Stimulated activated CD4-positive, alpha-beta T cell treated with anti-CD3 and anti-CD28 coated beads, Interleukin-2, amount 100 ng/mL, for 24 hours (primary cell): ENCODE results near the gene NR3C1.

Experiments used
- DNase-seq, 2 donors: peaks; one replicate each; pipeline ENCODE4 v3.0.0-alpha.2; 2020

NR3C1 gene

DNA sequence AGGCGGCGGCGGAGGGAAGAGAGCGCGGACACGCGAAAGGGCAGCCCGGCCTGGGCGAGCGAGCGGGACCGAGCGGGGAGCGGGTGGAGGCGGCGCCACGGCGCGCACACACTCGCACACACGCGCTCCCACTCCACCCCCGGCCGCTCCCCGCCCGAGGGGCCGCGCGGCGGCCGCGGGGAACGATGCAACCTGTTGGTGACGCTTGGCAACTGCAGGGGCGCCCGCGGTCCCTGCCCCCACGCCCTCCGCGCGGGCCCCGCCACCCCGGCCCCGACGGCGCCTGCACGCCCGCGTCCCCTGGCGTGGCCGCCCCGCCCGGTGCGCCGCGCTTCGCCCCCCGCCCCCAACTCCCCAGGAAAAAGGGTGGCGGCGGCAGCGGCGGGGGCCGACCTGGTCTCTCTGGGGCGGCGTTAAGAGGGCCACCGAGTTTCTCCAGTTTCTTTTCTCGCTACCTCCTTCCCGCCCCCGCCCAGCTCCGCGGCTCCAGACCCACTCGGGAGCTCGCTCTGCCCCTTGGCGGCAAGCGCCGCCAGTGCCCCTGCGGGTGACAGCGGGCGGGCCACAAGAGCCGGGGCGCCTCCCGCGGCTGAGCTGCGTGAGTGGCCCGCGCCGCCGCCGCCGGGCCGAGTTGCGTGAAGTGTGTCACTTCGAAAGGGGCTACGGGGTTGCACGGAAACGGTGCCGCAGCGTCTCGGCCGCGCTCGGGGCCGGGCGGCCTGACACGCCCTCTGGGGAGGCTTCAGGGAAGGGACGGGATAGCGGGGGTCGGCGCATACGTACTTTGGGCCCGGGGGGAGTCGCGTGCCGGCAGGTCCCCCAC lies at the start of gene NR3C1:
Gene NR3C1 (minus strand): TSS at position 94 of the 823 bp plus-strand sequence. CDS start 2,847 bp downstream, outside the sequence.
- peak; percentile 83 to 84 for DNase-seq

DNA sequence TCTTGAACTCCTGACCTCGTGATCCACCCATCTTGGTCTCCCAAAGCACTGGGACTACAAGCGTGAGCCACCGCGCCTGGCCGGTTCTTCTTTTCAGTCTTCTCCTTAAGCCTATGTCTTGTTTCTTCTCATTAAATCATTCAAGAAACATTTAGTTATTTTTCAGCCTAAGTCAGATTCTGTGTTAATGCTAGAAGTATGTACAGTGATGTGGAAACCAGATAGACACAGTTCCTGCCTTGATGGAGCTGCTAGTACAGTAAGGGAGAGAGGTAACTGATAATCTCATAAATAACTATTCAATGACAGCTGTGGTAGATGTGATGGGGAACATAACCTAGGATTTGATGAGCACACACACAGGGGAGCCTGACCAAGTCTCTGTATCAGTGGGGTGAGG lies 46.3 kb upstream of the NR3C1 start:
- DNase-seq, result no peak

DNA sequence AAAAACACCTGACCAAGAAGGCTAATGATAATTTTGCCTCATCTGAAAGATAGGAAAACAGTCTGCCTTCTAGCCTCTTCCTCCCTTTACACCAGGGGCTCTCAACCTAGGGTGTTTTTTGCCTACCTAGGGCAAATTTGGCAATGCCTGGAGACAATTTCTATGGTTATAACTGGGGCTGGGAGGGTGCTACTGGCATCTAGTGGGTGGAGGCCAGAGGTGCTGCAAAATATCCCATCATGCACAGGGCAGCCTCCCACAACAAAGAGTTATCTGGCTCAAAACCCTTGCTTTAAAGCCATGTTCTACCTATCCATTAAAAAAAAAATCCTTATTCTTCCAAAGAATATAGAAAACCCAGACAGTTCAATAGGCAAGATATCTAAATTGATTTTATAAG lies 45.0 kb upstream of the NR3C1 start:
- DNase-seq, result peak in 1 of 2 donors; percentile 16

DNA sequence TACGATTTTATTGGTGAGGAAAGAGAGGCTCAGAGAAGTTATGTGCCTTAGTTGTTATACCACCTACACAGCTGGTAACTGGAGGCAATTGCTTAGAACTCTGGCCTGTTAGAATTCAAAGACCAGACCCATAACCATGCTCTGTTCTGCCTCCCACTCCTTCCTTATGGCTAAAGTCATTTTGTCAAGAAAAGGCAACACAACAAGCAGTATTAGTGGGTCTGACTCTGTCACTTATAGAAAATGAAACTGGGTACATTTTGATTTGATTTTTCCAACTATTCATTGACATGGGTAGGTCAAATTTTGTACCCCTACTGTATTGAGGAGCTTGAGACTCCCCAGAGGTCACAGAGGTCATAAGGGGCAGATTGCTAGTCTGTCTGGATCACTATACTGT lies 44.5 kb upstream of the NR3C1 start:
- no peak for DNase-seq

DNA sequence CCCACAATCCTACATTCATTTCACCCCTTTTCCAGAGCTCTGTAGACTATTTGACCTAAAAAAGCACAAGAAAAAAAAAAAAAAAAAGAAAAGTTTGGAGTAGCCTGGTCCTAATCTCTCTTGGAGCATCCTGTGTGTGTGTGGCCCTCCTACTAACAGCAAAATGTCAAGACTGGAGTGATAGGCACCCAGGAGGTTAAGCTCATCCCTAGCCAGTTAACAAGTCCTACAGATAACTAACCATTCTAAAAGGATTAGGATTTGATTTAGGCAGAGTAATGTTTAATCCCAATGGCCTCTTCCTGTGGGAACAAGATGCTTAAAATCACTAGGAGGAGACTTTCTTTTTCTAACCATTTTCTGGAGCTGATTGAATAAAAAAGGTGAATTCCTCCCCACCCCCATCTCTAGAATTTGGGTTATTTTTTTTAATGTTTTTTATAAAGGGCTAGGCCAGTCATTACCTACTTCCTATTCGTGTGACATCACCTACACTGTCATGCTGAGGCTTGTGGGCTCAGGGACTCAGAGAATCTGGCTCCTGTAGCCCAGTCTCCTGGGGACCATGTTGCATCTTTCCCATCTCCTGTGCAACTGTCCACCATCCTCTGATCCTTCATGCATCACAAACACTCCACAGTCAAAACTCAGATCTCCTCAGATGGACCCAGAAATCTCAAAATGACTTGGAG lies 43.2 kb upstream of the NR3C1 start:
- DNase-seq, result no peak

DNA sequence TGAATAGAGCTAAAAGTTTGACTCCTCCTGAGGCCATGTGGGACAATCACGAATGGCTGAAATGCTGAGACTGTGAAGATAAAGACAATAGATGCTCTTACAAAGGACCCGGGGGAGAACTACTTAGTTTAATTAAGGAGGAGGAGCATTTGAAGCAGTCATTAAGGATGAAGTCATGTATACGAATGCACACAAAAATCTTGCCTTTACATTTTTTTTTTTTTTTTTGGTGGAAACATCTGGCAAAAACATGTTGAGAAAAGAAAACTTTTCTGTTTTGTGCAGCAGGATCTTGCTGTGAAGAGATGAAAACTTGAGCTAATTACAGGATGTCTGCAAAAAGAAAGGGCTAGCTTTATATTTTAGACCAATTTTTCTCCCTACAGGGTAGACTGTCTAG lies 42.3 kb upstream of the NR3C1 start:
- DNase-seq, result no peak

DNA sequence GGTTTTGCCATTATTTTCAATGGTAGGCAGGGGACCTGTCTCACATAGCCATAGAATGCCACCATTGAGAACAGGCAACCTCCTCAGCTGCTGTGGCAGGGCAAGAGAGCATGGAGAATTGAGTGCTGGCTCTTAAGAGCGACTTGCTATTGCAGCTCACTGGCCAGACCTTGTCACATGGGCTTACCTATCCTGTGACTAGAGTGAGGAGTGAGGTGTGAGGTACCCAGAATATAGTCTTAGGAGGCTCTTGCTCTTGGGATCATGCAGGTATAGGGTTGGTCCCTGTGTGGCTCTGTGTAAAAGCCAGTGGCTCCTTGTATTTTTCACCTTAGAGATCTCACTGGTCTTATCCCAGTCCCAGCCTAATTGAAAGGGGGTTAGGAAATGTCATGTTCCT lies 39.8 kb upstream of the NR3C1 start:
- no peak for DNase-seq

DNA sequence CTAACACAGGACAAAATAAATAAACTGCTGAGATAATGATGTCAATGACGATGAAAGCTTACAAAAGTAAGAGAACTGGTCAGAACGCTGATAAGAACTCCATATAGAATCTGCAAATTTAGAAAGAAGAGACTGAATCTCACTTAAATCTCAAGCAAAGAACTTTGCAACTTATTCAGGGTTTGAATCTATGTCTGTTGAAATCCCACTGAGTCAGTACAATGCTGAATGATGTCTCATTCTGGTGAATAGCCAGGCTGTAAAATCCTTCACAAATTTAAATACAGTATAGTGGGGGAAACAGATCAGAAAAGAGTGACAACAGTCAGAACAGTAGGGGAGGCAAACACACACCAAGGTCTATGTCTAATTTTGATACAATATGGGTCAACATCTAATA lies 38.9 kb upstream of the NR3C1 start:
- no peak for DNase-seq

DNA sequence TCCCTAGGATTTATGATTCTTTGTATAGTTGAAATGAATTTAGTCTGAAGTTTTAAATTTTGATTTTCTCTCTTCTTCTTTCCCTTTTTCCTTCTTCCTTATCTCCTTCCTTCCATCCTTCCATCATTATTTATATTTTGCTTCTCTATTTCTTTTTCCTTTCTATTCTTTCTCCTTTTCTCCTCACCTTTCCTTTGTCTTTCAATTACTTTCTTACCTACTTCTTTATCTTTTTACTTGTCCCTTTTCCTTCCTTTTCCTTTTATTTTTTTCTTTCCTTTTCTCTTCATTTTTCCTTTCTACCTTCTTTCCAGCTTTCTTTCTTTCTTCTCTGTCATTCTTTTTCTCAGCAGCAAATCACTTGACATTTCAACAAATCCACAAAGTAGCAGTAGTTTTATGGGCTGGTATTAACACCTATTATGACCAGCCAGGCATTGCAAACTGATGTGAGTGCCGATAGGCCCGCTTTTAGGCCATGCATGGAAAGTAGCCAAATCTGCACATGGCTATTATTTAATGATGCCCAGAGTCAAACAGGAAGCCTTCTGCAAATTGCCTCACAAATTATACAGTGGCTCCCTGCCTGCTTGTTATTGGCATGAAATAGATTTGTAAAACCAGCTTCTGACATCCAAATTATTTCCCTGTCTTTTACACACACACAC lies 37.1 kb upstream of the NR3C1 start:
- DNase-seq, result no peak

DNA sequence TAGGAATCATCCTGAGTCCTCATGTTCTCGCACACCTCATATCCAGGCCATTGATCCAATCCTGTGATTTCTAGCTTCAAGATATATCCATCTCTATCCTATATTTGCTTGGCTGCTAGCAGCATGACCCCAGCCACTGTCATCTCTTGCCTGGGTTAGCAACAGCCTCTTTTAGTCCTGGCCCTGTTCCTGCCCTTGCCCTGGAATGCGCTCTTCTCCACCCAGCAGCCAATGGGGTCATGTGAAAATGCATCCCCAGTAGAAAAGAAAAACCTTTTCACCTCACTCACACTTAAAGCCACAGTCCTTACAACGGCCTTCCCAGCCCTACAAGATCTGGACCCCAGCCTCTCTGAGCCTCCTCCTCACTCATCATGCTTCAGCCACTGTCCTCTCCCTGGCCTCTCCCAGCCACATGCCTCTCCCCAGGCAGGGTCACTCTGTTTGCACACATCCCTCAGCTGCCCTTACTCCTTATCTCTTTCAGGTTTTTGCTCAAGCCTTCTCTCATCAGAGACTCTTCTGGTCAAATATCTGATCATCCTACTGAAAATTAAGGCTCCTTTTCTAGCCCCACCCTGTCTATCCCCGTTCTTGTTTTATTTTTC lies 34.3 kb upstream of the NR3C1 start:
- DNase-seq, result no peak

DNA sequence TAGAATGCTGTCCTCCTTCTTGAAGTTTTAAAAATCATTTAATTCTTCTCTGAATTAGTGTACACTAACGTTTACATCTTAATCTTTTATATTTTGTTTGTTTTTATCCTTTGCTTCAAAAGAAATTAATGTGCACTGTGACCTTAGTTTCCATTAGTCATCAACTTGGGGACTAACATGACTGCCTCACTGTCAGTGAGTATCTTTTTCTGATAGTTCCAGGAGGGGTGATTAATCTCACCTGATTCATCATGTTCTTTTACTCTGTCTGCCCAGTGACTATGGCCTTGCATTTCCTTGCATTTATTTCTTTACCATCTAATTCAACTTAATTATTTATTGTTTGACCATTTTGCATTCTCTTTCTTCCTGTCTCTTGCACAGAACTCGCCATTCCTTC lies 33.4 kb upstream of the NR3C1 start:
- DNase-seq, result no peak

DNA sequence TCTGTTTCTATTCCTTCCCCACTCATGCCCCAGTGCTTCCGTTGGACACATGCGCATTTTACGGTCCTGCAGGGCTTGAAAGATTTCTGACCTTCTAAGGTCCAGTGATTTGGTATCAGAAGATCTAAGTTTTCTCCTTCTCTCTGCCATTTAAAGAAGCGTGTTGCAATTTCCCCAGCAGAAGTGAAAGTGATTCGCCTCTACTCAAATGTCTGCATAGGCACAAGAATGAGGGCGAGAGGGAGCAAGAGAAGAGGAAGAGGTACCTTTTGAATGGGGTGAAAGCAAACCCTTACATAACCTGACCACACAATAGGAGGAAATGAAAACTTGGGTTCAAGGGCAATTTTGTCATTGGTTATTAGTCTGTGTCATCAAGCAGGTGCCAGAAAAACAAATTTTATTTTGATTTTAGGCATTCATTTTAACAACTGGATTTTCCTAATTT lies 31.7 kb upstream of the NR3C1 start:
- peak in 1 of 2 donors; percentile 20 for DNase-seq

DNA sequence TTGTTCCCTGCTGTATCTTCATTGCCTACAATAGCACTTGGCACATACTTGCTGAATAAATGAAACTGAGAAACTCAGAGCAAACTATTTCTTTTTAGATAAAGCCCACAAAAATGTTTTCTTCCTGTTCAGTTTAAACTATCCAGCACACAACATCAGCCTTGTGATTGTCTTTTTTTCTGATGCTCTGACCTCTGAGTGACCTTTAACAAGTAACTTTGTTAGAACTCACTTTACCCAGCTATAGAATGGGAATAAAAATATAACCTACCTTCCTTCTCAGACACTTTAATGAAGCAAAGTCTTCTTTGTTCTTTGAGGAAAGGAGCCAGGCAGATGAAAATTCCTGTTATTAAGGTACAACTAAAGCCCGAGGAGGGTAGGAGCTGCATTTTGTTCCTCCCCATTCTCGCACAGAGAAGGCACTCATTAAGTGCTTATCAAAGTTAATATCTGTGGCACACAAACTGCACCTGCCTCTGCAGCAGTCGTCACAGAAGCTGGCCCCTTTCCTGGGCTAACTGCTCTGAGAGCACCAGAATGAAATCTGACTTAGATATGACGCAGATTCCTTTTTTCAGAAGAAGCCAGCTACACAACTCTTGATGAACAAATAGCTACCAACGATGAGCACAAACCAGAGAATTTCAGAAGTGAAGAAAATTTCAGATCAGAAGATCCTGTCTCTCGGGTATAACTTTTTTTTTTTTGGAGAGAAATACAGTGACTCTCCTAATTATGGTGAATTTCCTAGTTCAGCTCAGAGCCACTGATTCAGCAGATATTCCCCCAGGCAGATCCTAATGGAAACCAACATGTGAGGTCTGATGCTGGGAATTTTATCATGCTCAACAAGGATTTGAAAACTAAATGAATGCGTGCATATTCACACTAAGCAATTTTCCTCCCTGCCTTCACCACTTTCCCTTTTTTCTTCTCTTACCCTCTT lies 31.0 kb upstream of the NR3C1 start:
- peak; percentile 44 to 56 for DNase-seq

DNA sequence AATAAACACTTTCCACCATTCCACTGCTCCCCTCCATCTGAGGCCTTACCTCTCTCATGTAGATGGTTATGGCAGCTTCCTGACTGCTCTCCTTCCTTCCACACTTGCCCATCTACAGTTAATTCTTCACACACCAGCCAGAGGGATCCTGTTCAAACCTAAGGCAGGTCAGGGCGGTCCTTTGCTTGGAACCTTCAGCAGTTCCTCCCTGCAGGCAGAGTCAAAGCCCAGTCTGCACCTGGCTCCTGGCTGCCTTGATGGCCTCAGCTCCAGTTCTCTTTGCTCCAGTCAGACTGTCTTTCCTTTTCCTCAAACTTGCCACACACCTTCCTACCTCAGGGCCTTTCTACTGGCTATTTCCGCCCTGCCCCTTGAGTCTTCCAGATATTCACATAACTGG lies 30.2 kb upstream of the NR3C1 start:
- DNase-seq, result no peak

DNA sequence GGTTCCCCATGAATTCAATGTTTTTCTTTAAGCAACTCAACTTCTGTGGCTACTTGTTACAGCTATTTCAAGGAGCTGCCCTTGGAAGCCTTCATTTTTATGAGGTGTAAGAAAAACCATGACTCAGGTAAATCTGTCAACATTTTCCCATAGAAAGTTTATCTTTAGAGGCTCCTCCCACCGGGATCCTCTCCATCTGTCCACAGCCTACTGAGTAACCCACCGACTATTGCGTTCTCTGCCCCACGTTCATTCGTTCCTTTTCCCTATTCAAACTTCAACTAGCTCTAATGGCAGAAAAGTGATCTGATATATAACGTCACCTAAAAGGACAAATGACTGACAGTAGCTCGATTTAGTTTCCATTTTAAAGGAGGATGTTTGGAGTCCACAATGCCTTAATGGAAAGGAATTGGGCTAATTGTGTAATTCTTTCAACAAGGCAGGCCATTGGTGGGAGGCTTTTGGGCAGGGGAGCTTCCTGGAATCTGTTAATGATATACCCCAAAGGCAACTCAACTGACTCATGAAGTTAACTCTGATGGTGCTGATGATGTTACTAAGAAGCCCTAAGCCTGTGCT lies 29.3 kb upstream of the NR3C1 start:
- no peak for DNase-seq

DNA sequence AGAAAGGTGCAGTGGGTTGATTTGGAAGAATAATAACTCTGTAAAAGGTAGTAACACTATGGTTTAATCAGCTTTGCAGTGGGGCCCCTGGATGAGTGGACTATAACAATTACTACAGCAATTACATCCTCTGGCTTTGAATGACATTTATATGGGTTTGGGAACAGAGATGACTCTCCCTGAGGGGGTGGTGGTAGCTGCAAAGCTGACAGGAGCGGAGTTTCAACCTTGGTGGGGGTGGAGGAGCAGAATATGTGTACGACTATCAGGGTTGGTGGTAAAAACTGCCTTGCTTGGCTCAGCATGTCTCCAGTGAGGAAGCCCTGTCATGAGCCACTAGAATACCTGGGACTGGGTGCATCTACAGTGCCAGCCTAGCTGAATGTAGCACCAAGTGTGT lies 28.3 kb upstream of the NR3C1 start:
- DNase-seq, result peak; percentile 27 to 57

DNA sequence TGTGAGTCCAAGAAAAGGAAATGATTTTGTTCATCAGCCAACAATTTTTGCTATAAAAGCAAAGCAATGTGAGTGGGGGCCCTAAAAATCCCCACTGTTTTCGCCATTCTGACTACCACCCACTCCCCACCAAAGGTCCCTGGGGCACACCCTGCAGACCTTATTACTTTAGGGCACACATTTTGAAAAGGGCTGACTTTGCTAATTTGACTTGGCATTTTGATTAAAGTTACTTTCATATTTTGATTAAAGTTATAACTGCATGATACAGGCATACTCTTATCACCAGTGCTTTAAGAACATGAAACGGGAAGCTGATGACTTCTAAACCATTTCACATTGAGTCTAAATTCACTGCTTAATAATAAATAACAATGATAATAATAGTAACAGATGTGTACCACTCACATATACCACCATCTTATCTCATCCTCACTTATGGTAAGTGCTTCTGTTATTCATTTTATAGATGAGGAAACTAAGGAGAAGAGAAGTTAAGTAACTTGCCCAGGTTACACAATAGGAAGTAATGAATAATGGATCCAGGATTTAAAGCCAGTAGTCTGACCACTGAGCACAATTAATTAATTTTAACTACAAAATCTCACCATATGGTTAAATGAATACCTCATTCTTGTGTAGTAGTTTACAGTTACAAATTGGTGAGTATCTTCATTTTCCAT lies 25.4 kb upstream of the NR3C1 start:
- DNase-seq, result no peak

DNA sequence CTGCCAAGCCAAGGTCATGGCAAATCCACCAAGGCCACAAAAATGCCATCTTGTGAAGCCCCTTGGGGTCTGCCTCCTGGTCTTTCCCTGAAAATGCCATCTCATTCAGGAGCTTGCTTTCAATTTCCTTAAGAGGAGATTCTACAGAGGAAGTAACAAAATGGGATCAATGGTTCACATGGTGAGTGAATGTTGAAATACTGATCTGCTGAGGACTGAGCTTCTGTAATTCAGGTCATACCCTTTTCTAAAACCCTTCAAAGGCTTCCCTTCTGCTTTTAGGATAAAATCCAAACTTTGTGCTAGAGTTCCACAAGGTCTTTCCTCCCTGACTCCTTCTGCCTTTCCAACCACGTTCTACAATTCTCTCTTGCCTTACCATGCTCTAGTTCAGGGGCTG lies 24.7 kb upstream of the NR3C1 start:
- DNase-seq, result no peak

DNA sequence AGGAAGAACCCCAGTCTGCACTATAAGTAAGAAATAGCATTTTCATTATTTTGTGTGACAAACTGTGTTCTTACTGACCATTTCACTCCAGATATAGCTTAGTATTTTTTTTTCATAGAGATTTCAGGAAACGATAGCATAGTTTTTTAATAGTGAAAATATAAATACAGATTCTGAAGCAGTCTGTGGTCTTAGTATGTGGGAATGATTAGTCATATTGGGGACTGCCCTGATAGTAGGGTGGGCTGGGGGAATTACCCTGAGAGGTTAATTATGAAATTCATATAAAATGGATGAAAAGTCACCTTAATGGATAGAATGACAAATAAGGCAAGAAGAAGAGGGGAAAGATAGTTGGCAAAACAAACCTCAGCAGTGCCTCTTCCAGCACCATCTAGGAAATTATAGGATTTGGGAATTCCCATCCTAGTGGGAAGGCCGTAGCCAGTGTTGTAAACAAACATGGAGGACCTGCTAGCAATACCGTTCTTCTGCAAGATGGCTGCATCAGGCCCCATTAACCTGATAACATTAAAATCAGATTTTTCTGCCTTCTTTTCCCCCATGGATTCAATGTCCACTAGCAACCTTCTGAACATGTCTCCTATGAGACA lies 23.7 kb upstream of the NR3C1 start:
- DNase-seq, result no peak

DNA sequence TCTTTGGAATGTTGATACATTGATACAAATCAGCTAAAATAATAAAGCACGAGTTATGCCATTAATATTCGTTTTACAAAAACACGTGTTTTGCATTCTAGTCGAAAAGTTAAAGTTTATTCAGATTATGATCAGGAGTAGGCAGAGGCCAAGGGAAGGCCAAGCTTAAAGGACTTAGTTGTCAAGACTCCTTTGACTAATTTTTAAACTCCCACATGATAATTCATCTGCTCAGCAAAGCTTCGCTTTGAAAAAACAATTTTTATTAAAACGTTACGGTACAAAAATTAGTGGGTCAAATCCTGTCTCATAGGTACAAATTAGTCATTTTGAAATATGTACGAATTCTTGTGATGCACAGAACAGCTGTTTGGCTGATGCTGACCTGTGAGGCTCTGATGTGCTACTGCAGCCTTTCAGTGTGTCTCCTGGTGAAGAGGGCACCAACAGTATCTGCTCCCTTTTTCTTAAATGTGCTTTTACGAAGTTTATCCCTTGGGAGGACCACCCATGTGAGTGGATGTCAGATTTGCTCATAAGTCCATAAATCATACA lies 23.0 kb upstream of the NR3C1 start:
- no peak for DNase-seq
